Right hindlimb (tissue), 1 donor: Measurements from ENCODE around the gene FAM120B.
A peak's percentile ranks its signal among the peaks of the same experiment; 100 is the strongest.
"Not testable (repeated sequence)": the region's sequence is repeated elsewhere in the genome, so short reads cannot be mapped to it uniquely, and the experiment has no call there.

Source experiments
- DNase-seq: peaks from one replicate; pipeline ENCODE4 v3.0.0-alpha.2; 2018

The FAM120B gene

GRCh38 chr6:170307080-170307545 is 555 bp downstream of the FAM120B start:
- DNase-seq = peak; percentile 30

GRCh38 chr6:170308761-170309160 is 2.2 kb downstream of the FAM120B start:
- no peak for DNase-seq

GRCh38 chr6:170311696-170312095 is 5.1 kb downstream of the FAM120B start:
- DNase-seq = no peak

GRCh38 chr6:170312876-170313275 is 6.3 kb downstream of the FAM120B start:
- no peak for DNase-seq

GRCh38 chr6:170313716-170314295 is 7.2 kb downstream of the FAM120B start:
- DNase-seq = no peak

GRCh38 chr6:170314983-170315382 is 8.4 kb downstream of the FAM120B start:
- no peak for DNase-seq

GRCh38 chr6:170316071-170316470 is 9.5 kb downstream of the FAM120B start:
- no peak for DNase-seq

- DNase-seq = no peak
Measured at GRCh38 chr6:170317076-170317475, 10.5 kb downstream of the FAM120B start.

- DNase-seq = no peak
Measured at GRCh38 chr6:170317718-170318117, 11.2 kb downstream of the FAM120B start.

GRCh38 chr6:170329321-170329720 is 22.8 kb downstream of the FAM120B start:
- DNase-seq = no peak

- not testable (repeated sequence) for DNase-seq
Measured at GRCh38 chr6:170335199-170335598, 28.6 kb downstream of the FAM120B start.

GRCh38 chr6:170344631-170345576 is 38.3 kb downstream of the FAM120B start:
- DNase-seq = no peak

- no peak for DNase-seq
Measured at GRCh38 chr6:170345662-170346061, 39.1 kb downstream of the FAM120B start.

- DNase-seq = no peak
Measured at GRCh38 chr6:170346649-170347048, 40.1 kb downstream of the FAM120B start.

GRCh38 chr6:170347091-170347490 is 40.5 kb downstream of the FAM120B start:
- no peak for DNase-seq

GRCh38 chr6:170347975-170348374 is 41.4 kb downstream of the FAM120B start:
- no peak for DNase-seq

- DNase-seq = not testable (repeated sequence)
Measured at GRCh38 chr6:170351456-170351855, 44.9 kb downstream of the FAM120B start.

- DNase-seq = not testable (repeated sequence)
Measured at GRCh38 chr6:170355190-170355589, 48.6 kb downstream of the FAM120B start.

GRCh38 chr6:170355661-170356060 is 49.1 kb downstream of the FAM120B start:
- DNase-seq = no peak

- no peak for DNase-seq
Measured at GRCh38 chr6:170357812-170358211, 51.3 kb downstream of the FAM120B start.

GRCh38 chr6:170358496-170358895 is 51.9 kb downstream of the FAM120B start:
- no peak for DNase-seq

- DNase-seq = no peak
Measured at GRCh38 chr6:170360476-170360875, 53.9 kb downstream of the FAM120B start.

- no peak for DNase-seq
Measured at GRCh38 chr6:170361335-170361734, 54.8 kb downstream of the FAM120B start.

- DNase-seq = no peak
Measured at GRCh38 chr6:170362121-170362520, 55.6 kb downstream of the FAM120B start.
